NCI-H2171 treated with DMSO at 0.1 percent for 48 hours (cell line): ENCODE measurements around the gene EOLA1.
"Not testable (repeated sequence)": the region's sequence is repeated elsewhere in the genome, so short reads cannot be mapped to it uniquely, and the experiment has no call there.

Experiments
- DNase-seq: peaks from one replicate; lab custom pipeline; 2025; lab: John Stamatoyannopoulos, UW

The EOLA1 gene

DNA sequence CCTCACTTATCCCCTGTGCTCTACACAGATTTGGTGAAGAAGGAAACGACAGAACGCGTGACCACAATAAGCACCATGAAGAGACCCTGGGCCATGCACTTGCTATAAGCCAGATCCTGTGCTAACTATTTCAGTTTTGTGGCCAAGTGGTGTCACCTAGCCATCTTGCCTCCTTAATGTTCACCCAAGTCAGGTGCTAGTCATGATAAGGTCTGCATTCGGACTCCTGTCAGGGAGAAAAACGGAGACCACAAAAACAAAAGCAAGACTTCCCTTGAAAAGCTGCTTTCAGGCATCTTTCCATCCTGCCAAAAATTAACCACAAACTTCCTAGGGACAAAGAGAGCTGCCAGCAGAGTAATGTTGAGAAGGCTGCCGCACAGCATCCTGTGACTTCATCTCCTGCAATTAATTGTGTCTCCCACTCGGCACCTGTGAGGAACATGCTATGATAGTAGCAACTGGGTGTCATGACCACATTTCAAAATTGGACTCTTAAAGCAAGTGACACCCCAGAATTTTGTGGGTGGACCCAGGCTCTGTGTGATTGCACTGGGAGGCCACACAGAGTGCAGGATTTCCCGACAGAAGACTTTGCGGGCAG lies 26.9 kb upstream of the EOLA1 start:
- DNase-seq: no peak

DNA sequence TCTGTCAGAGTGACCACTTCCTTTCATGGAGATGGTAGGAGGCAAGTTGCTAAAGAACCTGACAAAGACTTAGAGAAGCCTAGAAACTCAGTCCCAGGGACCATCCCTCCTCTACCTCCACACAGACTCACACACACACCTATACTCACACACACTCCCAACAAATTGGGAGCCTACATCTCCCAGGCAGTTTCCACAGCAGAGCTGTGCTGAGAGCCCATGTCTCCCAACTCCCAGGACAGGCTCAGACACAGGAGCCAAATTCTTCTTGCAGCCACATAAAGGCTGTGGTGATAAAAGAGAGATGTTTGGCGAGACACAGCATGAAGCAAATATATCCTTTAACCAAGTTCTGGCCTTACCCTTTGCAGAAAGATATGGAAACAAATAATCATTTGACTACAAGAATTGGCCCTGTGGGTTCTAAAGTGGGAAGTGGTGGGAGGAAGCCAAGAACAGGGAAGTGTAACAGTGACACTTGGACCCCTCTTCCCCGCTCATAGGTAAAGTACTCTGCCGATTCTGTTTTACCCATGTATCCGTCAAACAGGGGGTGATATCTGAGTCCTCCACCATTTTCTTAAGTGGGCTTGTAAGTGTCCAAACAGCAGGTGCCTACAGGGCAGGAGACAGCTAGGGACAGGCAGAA lies 24.7 kb upstream of the EOLA1 start:
- DNase-seq: no peak

DNA sequence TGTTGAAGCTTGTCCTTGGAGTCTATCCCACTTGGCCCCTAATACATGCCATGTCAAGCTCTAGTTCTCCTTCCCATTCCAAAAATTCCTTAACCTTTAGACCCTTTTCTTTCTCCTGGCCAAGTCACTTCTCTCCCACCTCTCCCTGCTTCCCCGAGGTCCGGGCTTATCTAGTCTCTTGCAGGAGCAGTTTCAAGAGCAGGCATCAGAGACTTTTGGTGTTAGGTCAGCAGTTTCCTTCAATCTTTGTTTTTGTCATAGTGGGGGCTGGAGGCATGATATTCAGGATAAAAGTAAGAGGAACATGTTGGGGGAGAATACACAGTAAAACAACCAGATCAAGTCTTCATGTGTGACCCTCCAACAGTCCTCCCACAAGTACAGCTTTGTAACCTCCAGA lies 24.2 kb upstream of the EOLA1 start:
- DNase-seq: no peak

DNA sequence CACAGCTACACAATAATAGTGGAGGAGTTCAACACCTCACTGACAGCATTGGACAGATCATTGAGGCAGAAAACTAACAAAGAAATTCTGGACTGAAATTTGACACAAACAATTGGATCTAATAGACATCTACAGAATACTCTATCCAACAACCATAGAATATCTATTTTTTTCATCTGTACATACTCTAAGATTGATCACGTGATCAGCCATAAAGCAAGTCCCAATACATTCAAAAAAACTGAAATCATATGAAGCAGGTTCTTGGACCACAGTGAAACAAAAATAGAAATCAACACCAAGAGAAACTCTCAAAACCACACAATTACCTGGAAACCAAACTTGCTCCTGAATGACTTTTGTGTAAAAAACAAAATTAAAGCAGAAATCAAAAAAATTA lies 23.5 kb upstream of the EOLA1 start:
- DNase-seq: no peak

DNA sequence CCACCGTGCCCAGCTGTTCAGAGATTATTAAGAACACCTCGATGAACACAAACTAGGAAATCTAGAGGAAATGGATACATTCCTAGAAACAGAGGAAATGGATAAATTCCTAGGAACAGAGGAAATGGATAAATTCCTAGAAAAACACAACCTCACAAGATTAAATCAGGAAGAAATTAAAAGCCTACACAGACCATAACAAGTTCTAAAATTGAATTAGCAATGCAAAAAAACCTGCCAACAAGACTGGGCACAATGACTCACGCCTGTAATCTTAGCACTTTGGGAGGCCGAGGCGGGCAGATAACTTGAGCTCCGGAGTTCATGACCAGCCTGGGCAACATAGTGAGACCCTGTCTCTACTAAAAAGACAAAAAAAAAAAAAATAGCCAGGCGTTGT lies 22.6 kb upstream of the EOLA1 start:
- DNase-seq: no peak

DNA sequence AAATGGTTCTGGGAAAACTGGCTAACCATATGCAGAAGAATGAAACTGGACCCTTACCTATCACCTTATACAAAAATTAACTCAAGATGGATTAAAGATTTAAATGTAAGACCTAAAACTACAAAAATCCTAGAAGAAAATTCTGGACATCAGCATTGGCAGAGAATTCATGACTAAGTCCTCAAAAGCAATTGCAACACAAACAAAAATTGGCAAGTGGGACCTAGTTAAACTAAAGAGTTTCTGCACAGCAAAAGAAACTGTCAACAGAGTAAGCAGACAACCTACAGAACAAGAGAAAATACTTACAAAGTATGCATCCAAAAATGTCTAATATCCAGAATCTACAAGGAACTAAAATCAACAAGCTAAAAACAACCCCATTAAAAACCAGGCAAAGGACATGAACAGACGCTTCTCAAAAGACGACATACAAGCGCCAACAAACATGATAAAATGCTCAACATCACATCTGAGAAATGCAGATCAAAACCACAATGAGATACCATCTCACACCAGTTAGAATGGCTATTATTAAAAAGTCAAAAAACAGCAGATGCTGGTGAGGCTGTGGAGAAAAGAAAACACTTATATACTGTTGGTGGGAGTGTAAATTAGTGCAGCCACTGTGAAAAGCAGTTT lies 20.1 kb upstream of the EOLA1 start:
- not testable (repeated sequence) for DNase-seq

DNA sequence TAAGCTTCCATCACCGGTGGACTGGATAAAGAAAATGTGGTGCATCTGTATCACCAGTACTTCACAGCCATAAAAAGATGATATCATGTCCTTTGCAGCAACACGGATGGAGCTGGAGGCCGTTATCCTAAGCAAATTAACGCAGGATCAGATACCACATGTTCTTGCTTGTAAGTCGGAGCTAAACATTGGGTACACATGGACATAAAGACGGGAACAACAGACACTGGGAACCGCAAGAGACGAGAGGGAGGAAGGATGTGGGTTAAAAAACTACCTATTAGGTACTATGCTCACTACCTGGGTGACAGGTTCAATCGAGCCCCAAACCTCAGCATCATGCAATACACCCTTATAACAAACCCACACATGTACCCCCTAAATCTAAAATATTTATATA lies 19.4 kb upstream of the EOLA1 start:
- no peak for DNase-seq

DNA sequence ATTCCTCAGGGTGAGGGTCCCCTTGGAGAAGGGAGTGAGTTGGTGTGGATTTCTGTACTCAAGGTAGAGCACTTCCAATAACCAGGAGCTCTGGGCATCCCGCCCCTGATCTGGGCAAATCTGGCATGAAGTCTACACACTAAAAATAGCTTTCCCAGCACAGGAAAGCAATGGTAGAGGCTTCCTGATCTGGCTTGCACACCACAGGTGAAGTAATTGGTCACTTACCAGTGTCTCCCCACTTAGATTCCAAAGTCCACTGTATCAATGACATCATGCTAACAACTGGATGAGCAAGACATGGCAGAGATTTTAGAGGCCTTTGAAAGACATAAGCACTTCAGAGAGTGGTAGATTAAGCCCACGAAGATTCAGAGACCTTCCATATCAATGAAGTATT lies 17.9 kb upstream of the EOLA1 start:
- no peak for DNase-seq

DNA sequence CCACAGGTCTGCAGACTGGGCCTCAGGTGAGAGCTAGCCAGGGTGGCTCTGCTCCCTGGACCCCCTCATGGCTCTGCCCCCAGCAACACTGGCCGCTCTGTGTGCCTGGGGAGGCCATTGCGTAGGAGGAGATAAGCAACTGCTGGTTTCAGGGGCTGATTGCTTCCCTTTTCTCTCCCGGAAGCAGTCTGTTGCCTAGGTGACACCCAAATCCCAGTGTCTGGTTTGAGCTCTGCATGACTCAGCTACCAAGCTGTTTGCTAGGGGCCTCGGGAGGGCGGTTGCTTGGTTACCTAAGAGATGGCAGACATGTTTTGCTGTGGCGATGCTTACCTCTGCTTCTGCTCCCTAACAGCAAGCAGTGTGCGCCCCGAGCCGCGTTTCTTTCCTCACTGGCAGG lies 15.4 kb upstream of the EOLA1 start:
- peak; percentile 68 for DNase-seq

DNA sequence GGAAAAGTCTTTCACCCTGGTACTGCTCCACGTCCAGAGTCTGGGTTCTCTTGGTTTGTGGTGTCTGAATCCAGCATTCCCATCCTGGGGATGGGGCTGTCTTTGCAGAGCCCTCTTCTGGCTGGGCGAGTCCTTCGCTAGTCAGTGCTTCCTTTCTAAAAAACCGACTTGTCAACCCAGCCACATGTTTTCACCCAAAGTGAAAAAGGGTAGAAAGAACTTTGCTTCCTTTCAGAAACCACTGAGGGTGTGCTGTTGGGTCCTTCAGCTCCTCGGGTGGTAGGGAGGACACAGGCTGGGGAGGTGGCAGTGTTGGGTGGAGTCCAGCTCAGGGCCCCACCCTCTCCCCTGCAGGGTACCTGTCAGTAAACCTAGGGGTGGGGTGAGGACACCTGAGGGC lies 14.9 kb upstream of the EOLA1 start:
- DNase-seq: not testable (repeated sequence)

DNA sequence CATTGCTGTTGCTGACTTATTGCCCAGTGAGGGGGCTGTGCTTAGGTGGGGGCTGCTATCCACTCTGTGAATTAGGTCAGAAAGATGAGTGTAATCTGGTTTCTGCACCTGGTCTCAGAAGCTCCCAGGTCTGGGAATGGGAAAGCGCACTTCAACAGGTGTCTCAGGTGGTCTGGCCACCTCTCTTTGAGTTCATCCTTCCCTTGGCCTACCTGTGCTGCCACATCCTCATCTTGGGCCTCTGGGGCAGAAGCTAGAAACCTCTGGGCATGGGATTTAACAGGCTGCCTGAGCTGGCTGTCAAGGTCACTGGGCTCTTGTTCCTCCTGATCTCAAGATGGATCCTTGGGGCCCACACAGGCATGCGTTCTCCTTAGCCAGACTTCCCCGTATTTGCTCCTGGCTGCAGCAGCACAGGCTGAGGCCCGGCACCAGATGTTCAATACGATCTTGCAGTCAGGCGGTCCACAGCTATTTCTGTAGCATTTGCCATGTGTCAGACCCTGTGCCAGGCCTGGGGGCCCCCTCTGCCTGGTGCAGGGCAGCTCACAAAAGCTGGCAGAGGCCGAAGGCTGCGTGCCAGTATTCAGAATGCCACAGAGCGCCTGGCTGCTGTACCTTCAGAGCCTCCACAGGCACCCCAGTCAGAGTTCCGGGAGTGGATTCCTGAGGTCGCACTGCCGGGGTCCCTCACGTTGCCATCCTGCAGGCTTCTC lies 14.3 kb upstream of the EOLA1 start:
- DNase-seq: not testable (repeated sequence)

DNA sequence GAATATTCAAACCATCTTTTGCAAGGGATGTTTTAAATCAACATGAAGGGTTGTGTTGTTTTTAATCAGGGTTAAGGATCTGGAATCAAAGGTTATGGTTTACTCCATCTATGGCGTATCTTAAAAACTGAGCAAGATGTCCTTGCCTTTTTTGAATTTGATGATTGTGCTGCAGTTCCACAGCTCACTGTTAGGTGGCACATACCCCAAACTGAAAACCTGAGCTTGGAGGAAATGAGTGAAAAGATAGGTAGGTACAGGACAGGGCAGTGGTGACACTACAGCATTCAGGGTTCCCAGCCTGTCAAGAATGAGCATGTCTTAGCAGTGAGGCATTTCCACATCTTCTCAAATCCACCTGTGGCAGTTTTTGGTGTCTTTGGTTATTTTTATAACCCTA lies 13.1 kb upstream of the EOLA1 start:
- peak; percentile 28 for DNase-seq

DNA sequence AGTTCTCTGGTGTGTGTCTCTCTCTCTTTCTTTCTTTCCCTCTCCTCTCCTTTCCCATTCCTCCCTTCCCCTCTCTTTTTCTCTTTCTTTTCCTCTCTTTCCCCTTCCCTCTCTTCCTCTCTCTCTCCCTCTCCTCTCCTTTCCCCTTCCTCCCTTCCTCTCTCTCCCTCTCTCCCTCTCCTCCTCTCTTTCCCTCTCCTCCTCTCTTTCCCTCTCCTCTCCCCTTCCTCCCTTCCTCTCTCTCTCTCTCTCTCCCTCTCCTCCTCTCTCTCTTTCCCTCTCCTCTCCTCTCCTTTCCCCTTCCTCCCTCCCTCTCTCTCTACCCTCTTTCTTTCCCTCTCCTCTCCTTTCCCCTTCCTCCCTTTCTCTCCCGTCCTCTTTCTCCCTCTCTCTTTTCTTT lies 12.4 kb upstream of the EOLA1 start:
- no peak for DNase-seq

DNA sequence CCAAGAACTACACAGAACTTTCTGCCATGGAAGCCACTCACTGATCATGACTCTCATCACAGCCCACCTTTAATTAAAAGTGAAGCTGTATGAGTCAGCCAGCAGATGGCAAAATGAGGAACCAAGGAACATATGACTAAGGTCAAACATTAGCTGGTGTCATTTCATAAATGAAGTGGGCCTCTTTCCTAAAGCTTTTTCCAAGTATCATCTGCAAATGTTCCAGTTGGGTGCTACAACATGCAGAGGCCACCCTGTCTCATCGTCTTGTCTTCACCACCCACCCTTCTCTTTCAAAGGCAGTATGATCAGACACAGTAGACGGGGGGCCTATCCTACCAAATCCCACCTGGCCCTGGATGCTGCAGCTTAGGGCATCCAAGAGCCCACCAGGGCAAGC lies 9.2 kb upstream of the EOLA1 start:
- no peak for DNase-seq

DNA sequence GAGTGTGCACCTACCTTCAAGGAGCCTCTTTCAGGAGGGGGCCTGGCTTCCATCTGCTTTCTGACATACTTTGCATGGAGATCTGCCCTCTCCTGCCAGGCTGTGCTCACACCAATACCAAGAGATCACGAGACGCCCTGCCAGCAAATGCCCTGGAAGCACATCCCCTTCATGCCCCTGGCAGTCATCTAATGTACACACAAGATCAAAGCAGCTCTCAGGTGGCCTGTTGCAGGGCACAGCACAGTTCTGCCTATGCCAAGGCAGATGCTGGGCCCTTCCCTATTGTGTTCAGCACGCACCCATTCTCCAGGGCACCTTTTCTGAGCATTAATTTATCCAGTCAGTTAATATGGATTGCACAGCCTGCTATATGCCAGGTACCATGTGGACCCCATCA lies 7.9 kb upstream of the EOLA1 start:
- DNase-seq: not testable (repeated sequence)

DNA sequence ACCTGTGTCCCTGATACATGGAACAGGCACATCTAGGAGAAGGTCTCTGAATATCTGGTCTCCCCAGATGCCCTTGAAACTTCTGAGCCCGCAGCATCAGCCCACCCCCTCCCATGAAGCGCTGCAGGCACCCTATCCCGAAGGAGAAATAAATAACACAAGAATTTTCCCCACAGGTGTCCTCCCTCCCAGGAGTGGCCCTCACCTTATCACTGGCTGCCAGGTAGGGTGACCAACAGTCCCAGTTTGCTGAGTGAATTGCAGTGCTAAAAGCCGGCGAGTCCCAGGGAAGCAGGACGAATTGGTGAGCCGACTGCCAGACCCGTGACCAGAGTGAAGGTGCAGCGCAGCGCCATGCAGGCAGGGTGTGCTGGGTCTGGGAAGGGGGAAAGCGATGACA lies 6.8 kb upstream of the EOLA1 start:
- not testable (repeated sequence) for DNase-seq

DNA sequence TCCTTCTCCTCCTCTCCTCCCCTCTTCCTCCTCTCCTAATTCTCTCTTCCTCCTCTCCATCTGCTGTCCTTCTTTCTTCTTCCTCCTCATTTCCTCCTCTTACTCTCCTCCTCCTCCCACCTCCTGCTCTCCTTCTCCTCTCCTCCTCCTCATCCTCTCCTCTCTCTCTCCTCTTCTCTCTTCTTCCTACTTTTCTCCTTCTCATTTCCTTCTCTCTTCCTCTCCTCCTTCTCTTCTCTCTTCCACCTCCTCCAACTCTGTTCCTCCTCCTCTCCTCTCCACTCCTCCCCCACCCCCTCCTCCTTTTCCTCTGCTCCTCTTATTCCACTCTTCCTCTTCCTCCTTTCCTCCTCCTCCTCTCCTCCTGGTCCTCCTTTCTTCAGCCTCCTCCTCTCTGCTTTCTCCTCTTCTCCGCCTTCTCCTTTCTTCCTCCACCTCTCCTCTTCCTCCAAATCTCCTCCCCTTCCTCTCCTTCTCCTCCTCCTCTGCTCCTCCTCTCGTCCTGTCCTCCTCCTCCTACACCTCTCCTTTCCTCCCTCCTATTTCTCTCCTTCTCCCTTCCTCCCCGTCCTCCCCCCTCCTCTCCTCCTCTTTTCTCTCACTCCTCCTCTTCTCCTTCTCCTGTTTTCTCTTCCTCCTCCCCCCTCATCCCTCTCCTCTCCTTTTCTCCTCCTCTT lies 5.7 kb upstream of the EOLA1 start:
- not testable (repeated sequence) for DNase-seq

DNA sequence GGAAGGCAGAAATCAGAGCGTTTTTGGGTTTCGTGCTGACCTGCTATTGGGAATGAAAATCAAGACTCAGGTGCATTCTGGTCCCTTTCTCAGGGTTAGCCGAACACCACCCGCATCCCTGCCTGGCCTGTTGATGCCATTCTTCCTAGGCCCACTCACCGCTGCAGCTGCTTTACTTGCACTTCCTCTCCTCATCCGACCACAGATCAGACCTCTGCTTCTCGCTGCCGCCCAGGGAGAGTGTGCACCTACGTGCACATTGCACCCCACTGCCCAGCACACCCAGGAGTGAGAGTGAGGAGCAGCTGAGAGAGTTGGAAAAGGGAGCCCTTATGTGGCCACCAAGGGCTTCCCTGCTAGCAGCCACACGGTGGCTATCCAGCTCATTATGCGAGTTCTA lies 3.3 kb upstream of the EOLA1 start:
- DNase-seq: not testable (repeated sequence)

DNA sequence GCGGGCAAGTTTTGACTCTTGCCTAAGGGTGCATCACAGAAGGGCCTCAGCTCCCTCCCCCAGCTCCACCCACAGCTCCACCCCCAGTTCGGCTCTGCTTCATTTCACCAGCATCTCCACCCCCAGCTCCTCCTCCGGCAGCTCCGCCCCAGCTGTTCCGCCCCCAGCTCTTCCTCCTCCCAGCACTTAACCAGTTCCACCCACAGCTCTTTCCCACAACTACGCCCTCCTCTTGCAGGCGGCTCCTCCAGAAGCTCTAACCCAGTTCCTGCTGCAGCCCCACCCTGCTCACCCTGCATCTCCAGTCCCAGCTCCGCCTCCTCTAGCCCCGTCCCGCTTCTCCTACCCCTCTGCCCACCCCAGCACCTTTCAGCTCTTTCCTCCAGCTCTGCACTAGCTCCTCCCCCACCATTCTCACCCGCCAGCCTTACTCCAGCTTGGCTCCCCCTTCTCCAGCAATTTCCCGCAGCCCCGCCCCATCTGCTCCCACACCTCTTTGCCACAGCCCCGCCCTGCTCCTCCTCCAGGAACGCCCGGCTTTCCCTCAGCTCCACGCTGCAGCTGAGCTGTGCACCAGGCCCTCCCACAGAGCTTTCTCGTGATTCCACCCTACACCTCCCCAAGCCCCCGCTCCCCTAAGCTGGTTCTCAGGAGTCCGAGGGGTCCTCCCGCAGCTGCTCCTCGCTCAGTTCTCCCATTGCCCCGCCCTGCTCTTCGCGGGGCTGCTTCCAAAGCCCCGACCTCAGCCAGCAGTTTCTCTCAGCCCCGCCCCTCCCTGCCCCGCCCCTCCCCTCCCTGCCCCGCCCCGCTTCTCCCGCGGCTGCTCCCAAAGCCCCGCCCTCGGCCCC lies 1.3 kb upstream of the EOLA1 start:
- peak; percentile 95 for DNase-seq

DNA sequence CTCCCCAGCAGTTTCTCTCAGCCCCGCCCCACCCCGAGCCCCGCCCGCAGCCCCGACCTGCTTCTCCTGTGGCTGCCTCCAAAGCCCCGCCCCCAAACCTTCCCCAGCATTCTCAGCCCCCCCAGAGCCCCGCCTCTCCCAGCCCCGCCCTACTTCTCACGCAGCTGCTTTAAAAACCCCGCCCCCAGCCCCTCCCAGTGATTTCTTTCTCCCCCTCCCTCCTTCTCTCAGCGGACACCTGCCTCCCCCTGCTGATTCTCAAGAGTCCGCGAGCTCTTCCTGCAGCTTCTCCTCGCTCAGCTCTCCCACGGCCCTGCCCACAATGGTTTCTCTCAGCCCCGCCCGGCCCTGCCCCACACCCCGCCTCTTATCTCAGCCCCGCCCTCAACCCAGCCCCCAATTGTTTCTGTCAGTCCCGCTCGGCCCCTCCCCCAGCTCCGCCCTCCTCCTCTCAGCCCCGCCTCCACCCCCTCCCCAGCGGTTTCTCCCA lies 636 bp upstream of the EOLA1 start:
- DNase-seq: peak; percentile 87

DNA sequence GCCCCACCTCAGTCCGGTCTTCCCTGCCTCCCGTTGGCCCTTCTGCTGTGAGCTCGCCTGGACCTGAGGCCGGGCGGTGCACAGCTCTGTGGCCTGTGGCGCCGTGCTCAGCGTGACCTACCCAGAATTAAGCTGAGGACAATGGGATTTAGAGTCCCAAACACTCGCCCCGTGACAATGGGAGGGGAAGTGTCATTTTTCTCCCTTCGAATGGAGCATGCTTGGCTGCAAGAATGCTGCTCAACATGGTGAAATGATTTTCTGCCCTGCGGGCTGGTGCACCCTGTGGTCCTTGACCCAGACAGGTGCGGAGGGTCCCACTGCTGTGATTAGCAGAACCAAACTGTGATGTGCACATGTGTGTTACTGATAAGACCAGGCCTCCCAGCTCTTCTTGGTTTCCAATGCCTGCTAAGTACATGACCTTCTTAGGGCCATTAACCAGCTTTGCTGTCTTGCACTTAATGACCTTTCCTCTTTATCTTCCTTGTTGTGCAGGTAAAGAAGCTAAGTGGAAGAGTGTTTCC lies 772 bp downstream of the EOLA1 start:
- DNase-seq: no peak
